ENCODE data around the gene ABTB1. TPM values are rescaled to one million over a fixed set of nuclear protein-coding genes. Genes with fewer than 3 reads are reported as not detected.
"Not testable (repeated sequence)": the region's sequence is repeated elsewhere in the genome, so short reads cannot be mapped to it uniquely, and the experiment has no call there.

The ABTB1 gene
- total RNA-seq, 1 donor from 2014 or later = 5.8 TPM

DNA sequence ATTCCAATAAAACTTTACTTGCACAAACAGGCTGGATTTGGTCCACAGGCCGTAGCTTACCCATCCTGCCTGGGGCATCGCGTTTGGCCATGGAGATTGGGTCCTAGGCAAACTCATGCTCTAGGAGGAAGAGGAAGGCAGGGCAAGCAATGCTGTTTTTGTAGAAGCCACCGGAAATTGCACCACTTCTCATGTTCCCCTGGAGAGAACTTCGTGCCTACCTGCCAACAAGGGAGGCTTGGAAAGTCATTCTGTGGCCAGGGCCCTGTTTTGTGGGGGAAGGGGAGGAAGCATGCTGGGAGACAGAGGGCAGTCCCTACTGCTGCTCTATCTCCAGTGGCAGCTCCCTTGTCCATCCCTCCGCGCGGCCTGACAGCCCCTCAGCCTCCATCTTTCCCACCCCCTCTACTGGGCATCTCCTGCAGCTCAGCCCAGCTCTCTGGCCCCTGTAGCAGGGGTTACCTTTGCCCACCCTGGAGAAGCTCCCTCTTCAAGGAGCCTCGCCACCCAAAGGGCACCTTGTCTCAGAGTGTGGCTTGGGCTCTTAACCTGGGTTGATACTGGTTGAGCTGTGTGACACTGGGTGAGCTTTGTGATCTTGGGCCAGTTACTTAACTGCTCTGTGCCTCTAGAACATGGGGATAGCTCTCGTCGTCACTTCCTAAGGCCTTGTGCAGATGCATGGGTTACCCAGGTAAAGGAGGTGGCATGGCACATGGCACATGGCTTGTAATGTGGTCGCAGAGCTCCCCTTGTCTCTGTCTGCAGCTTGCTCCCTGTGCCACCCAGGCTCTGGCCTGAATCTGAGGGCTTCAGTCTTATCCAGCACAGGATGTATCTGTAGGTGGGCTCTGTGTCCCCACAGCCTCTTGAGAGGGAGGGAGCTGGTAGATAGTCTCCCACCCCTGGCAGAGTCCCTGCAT lies 6.1 kb downstream of the ABTB1 start:
- FAIRE-seq = no peak
- peak; percentile 59 for DNase-seq (ENCODE audit: low read depth)
- no peak for TF ChIP-seq CTCF (IDR thresholded peaks at IDR 0.05; ENCODE audit: insufficient read depth, low read length, severe bottlenecking)
- H3K27me3 ChIP-seq (ENCODE audit: control insufficient read depth, insufficient read depth, low read length) = no peaks in the 10 kb centered on the region
- H3K36me3 ChIP-seq (ENCODE audit: control insufficient read depth, insufficient read depth, low read length) = no peaks in the 10 kb centered on the region
- no peak overlapping the region for H3K4me3 ChIP-seq (ENCODE audit: low read depth, low read length)

GRCh38 chr3:127679534-127680145 lies 6.9 kb downstream of the ABTB1 start:
- no peak overlapping the region for H3K4me3 ChIP-seq (ENCODE audit: low read depth, low read length)
- H3K27me3 ChIP-seq (ENCODE audit: control insufficient read depth, insufficient read depth, low read length) = no peaks in the 10 kb centered on the region
- FAIRE-seq (no peak), DNase-seq (ENCODE audit: low read depth) (no peak)
- TF ChIP-seq CTCF (IDR thresholded peaks at IDR 0.05; ENCODE audit: insufficient read depth, low read length, severe bottlenecking) = peak; percentile 30
- H3K36me3 ChIP-seq (ENCODE audit: control insufficient read depth, insufficient read depth, low read length) = no peaks in the 10 kb centered on the region

DNA sequence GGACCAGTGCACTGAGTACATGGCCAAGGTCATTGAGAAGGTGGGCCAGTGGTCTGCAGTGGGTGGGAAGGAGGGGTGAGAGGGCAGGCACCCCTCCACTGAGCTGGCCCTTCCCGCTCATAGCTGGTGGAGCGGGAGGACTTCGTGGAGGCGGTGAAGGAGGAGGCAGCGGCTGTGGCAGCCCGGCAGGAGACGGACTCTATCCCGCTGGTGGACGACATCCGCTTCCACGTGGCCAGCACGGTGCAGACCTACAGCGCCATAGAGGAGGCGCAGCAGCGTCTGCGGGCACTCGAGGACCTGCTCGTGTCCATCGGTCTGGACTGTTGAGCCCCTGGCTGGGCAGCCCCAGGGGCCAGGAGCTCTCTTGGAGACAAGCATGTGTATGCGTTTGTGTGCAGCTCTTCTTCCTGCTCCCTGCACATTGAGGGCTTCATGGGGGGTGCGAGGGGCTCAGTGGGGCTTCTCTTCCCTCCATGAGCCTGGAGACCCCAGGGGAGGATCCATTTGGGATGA lies 7.5 kb downstream of the ABTB1 start:
- DNase-seq (ENCODE audit: low read depth) (no peak), FAIRE-seq (no peak)
- H3K27me3 ChIP-seq (ENCODE audit: control insufficient read depth, insufficient read depth, low read length) = no peaks in the 10 kb centered on the region
- H3K36me3 ChIP-seq (ENCODE audit: control insufficient read depth, insufficient read depth, low read length) = no peaks in the 10 kb centered on the region
- no peak overlapping the region for H3K4me3 ChIP-seq (ENCODE audit: low read depth, low read length)
- TF ChIP-seq CTCF (IDR thresholded peaks at IDR 0.05; ENCODE audit: insufficient read depth, low read length, severe bottlenecking) = no peak

DNA sequence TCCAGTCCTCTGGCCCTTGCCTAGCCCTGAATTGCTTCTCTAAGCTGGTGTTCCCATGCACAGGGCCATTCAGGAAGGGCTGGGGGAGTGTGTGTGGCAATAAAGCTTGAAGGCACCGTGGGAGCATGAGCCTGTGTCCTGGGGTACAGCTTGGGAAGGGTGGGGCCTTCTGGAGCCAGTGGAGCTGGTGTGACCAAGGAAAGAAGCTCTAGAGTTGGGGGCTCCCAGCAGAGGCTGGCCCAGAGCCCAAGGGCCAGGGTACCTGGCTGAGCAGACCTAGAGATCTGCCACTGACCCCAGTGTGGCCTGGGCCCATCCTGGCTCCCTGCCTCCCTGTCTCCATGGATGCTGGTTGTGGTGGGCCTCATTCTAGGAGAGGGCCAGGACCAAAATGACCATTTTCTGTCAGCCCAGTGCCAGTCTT lies 8.1 kb downstream of the ABTB1 start:
- FAIRE-seq (no peak), DNase-seq (ENCODE audit: low read depth) (no peak)
- no peak for TF ChIP-seq CTCF (IDR thresholded peaks at IDR 0.05; ENCODE audit: insufficient read depth, low read length, severe bottlenecking)

DNA sequence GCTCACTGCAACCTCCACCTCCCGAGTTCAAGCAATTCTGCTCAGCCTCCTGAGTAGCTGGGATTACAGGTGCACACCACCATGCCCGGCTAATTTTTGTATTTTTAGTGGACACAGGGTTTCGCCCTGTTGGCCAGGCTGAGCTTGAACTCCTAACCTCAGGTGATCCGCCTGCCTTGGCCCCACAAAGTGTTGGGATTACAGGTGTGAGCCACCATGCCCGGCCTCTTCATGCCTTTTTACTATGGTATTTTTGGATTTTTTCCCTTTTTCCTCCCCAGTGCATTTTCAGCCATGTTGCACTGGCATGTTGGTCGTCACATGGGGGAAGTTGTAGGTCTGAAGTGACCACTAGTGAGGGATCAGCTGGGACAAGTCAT lies 9.4 kb downstream of the ABTB1 start:
- not testable (repeated sequence) for FAIRE-seq; H3K27me3 ChIP-seq (ENCODE audit: control insufficient read depth, insufficient read depth, low read length); H3K36me3 ChIP-seq (ENCODE audit: control insufficient read depth, insufficient read depth, low read length); H3K4me3 ChIP-seq (ENCODE audit: low read depth, low read length); DNase-seq (ENCODE audit: low read depth)

More for the DNA sequence above, 8.1 kb downstream of the ABTB1 start:
- Histone ChIP-seq H3K36me3 (ENCODE audit: control insufficient read depth, insufficient read depth, low read length) (no peaks in the 10 kb centered on the region), H3K27me3 (ENCODE audit: control insufficient read depth, insufficient read depth, low read length) (no peaks in the 10 kb centered on the region), H3K4me3 (ENCODE audit: low read depth, low read length) (no peak overlapping the region)

- Histone ChIP-seq H3K36me3 (ENCODE audit: control insufficient read depth, insufficient read depth, low read length) (no peaks in the 10 kb centered on the region), H3K27me3 (ENCODE audit: control insufficient read depth, insufficient read depth, low read length) (no peaks in the 10 kb centered on the region), H3K4me3 (ENCODE audit: low read depth, low read length) (no peak overlapping the region)
- FAIRE-seq = no peak
- no peak for DNase-seq (ENCODE audit: low read depth)
- no peak for TF ChIP-seq CTCF (IDR thresholded peaks at IDR 0.05; ENCODE audit: insufficient read depth, low read length, severe bottlenecking)
These were observed 9.8 kb downstream of the ABTB1 start for GRCh38 chr3:127682561-127682960.
